ENCODE results near the gene UNKL.

UNKL gene

GRCh38 chr16:1325673-1326371, 88.7 kb downstream of the UNKL start:
- TF ChIP-seq PAX5 (IDR thresholded peaks at IDR 0.05; ENCODE audit: insufficient read depth, low read length, severe bottlenecking): no peak
- no peak for TF ChIP-seq TAF1 (IDR thresholded peaks at IDR 0.05; ENCODE audit: low read depth, low read length)
- TF ChIP-seq SPI1 (IDR thresholded peaks at IDR 0.05; ENCODE audit: low read depth, low read length): no peak
- TF ChIP-seq POLR2A (IDR thresholded peaks at IDR 0.05; ENCODE audit: low read depth, low read length): peak; percentile 16; the same call in 1 of the 2 replicates
- peak; percentile 69 for TF ChIP-seq POLR2AphosphoS5 (IDR thresholded peaks at IDR 0.05; ENCODE audit: low read depth, low read length)
- no peak for TF ChIP-seq POU2F2 (IDR thresholded peaks at IDR 0.05; ENCODE audit: low read depth, low read length)

DNA sequence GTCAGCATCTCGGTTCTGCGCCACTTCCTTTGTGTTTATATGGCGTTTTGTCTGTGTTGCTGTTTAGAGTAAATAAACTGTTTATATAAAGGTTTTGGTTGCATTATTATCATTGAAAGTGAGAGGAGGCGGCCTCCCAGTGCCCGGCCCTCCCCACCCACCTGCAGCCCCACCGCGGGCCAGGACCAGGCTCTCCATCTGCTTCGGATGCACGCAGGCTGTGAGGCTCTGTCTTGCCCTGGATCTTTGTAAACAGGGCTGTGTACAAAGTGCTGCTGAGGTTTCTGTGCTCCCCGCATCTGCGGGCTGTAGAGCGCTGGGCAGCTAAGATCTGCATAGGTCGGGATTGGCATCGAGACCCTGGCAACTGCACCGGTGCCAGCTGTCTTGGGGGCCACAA, 89.2 kb downstream of the UNKL start:
- DNase-seq (ENCODE audit: insufficient read length, low spot score) (no peak), FAIRE-seq (no peak)
- TF ChIP-seq PAX5 (IDR thresholded peaks at IDR 0.05; ENCODE audit: insufficient read depth, low read length, severe bottlenecking): no peak

More at GRCh38 chr16:1325673-1326371, 88.7 kb downstream of the UNKL start:
- FAIRE-seq: no peak
- no peak for DNase-seq (ENCODE audit: insufficient read length, low spot score)

GRCh38 chr16:1324286-1324826, 90.1 kb downstream of the UNKL start:
- no peak for DNase-seq (ENCODE audit: insufficient read length, low spot score)
- no peak for FAIRE-seq
- no peak for TF ChIP-seq PAX5 (IDR thresholded peaks at IDR 0.05; ENCODE audit: insufficient read depth, low read length, severe bottlenecking)

DNA sequence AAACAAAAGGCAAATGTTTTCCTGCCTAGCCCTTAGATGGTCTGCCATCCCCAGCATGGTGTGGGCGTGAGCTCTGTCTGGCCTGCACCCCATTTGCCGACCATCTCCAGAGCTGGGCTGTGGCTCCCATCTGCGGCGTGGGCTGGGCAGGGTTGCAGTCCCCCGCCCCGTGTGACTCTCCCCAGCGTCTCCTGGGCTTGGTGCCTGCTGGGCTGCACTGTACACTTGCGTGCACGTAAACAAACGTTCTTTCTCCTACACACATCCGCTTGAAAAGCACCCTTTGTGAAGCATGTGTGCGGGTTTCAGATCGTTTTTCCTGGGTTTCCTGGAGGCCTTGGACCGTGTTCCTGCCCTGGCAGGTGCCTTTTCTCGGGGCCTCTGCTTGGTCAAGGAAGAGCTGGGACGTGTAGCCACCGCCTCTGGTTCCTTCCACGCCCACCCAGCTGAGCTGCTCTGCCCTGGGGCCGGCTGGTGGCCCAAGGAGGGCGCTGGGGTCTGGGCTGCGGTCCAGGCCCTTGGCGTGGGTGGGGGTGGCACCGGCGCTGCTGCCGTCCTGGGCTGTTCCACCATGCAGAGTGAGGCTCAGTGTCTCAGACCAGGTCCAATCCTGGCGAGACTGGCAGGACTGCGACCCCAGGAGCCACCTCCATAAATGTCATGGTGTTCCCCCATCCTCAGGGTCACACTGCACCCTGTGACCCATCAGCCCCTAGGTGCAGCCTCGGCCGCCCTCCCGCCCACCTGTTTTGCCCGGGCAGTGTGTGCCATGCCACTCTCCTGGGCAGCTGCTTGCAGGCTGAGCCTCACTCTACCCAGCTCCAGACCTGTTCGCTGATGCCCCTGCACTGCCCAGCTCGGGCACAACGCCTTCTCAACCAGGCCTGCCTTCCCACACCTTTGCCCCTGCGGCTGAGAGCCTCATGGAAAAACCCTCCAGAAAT, 90.9 kb downstream of the UNKL start:
- FAIRE-seq: no peak
- TF ChIP-seq POLR2A (IDR thresholded peaks at IDR 0.05; ENCODE audit: low read depth, low read length) (no peak), POLR2AphosphoS5 (IDR thresholded peaks at IDR 0.05; ENCODE audit: low read depth, low read length) (peak; percentile 48; the same call in 1 of the 2 replicates)
- DNase-seq (ENCODE audit: insufficient read length, low spot score): no peak

DNA sequence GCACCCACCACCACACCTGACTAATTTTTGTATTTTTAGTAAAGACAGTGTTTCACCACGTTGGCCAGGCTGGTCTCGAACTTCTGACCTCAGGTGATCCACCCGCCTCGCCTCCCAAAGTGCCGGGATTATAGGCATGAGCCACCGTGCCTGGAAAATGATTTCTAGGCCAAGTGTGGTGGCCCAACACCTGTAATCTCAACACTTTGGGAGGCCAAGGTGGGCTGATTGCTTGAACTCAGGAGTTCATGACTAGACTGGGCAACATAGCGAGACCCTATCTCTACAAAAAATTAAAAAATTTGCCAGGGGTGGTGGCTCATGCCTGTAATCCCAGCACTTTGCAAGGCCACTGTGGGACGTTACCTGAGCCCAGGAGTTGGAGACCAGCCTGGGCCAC, 92.1 kb downstream of the UNKL start:
- FAIRE-seq: no peak

GRCh38 chr16:1320658-1321240, 93.8 kb downstream of the UNKL start:
- FAIRE-seq (no peak), DNase-seq (ENCODE audit: insufficient read length, low spot score) (no peak)
- TF ChIP-seq POLR2A (IDR thresholded peaks at IDR 0.05; ENCODE audit: low read depth, low read length) (no peak), PAX5 (IDR thresholded peaks at IDR 0.05; ENCODE audit: insufficient read depth, low read length, severe bottlenecking) (no peak), POU2F2 (IDR thresholded peaks at IDR 0.05; ENCODE audit: low read depth, low read length) (no peak), TAF1 (IDR thresholded peaks at IDR 0.05; ENCODE audit: low read depth, low read length) (no peak), SPI1 (IDR thresholded peaks at IDR 0.05; ENCODE audit: low read depth, low read length) (no peak), POLR2AphosphoS5 (IDR thresholded peaks at IDR 0.05; ENCODE audit: low read depth, low read length) (no peak; the same call in none of the 2 replicates)

More for the DNA sequence above, 92.1 kb downstream of the UNKL start:
- TF ChIP-seq POLR2A (IDR thresholded peaks at IDR 0.05; ENCODE audit: low read depth, low read length): no peak
- no peak for TF ChIP-seq TAF1 (IDR thresholded peaks at IDR 0.05; ENCODE audit: low read depth, low read length)
- no peak for TF ChIP-seq POLR2AphosphoS5 (IDR thresholded peaks at IDR 0.05; ENCODE audit: low read depth, low read length)
- TF ChIP-seq SPI1 (IDR thresholded peaks at IDR 0.05; ENCODE audit: low read depth, low read length): no peak
- TF ChIP-seq PAX5 (IDR thresholded peaks at IDR 0.05; ENCODE audit: insufficient read depth, low read length, severe bottlenecking): no peak
- TF ChIP-seq POU2F2 (IDR thresholded peaks at IDR 0.05; ENCODE audit: low read depth, low read length): no peak
- no peak for DNase-seq (ENCODE audit: insufficient read length, low spot score)

DNA sequence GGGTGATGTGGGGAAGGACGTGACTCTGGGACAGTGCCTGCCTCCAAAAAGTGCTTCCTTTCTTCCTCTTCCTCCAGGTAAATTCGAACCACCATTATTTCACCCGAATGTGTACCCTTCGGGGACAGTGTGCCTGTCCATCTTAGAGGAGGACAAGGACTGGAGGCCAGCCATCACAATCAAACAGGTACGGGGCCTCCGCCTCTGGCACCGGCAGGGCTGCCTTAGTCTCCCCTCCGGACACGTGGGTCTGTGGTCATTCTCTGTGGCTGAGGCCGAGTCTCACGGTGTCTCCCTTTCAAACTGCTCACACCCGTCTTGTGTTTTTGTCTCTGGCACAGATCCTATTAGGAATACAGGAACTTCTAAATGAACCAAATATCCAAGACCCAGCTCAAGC, 94.4 kb downstream of the UNKL start:
- FAIRE-seq (no peak), DNase-seq (ENCODE audit: insufficient read length, low spot score) (no peak)
- TF ChIP-seq SPI1 (IDR thresholded peaks at IDR 0.05; ENCODE audit: low read depth, low read length) (no peak), TAF1 (IDR thresholded peaks at IDR 0.05; ENCODE audit: low read depth, low read length) (no peak), POLR2AphosphoS5 (IDR thresholded peaks at IDR 0.05; ENCODE audit: low read depth, low read length) (no peak), POLR2A (IDR thresholded peaks at IDR 0.05; ENCODE audit: low read depth, low read length) (no peak), POU2F2 (IDR thresholded peaks at IDR 0.05; ENCODE audit: low read depth, low read length) (no peak), PAX5 (IDR thresholded peaks at IDR 0.05; ENCODE audit: insufficient read depth, low read length, severe bottlenecking) (no peak)

DNA sequence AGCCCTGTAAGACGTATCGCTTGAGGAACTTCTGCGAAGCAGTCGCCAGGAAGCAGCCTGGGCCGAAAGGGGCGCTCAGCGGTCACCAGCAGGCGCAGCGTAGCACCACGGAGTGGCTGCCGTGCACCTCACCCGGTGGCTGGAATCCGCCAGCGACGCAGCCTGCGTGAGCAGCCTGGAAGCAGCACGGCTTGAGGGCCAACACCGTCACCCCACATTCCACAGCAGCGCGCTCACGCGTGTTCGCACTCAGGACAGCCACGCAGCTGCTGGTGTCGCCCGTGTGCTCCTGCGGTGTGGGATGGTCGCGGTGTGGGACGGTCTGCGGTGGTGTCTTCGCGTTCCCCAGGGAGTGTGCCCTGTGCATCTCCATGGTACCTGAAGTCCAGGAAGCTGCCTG, 95.5 kb downstream of the UNKL start:
- TF ChIP-seq POU2F2 (IDR thresholded peaks at IDR 0.05; ENCODE audit: low read depth, low read length) (no peak), POLR2A (IDR thresholded peaks at IDR 0.05; ENCODE audit: low read depth, low read length) (0 out of 2 replicates have a peak, but pooled peaks have one; percentile 40), POLR2AphosphoS5 (IDR thresholded peaks at IDR 0.05; ENCODE audit: low read depth, low read length) (peak; percentile 76)
- no peak for DNase-seq (ENCODE audit: insufficient read length, low spot score)
- no peak for FAIRE-seq

- FAIRE-seq: no peak
Measured at GRCh38 chr16:1318268-1318545, 96.3 kb downstream of the UNKL start.

More at GRCh38 chr16:1318268-1318545, 96.3 kb downstream of the UNKL start:
- no peak for TF ChIP-seq POLR2AphosphoS5 (IDR thresholded peaks at IDR 0.05; ENCODE audit: low read depth, low read length)
- no peak for DNase-seq (ENCODE audit: insufficient read length, low spot score)
